Fibroblast of lung (primary cell): ENCODE data around the gene SEMA4G.

Source experiments
- EZH2 ChIP-seq: IDR thresholded peaks from 2 replicates; pipeline ENCODE4 v1.5.1; 2012; ENCODE audit warnings: low read length, control low read depth, mild to moderate bottlenecking; ENCODE audit errors: missing control alignments
- TF ChIP-seq, protein P1 (sequence below), 2 donors: IDR thresholded peaks in 1 of 2; conservative IDR thresholded peaks in 1 of 2; 1 replicate in 1 of 2; 2 replicates in 1 of 2; pipeline ENCODE4 v1.5.1; 2011 to 2012; ENCODE audit warnings: low read length in 2 of 2, control low read depth in 1 of 2, inconsistent platforms in 1 of 2, low read depth in 1 of 2, mild to moderate bottlenecking in 1 of 2

GRCh38 chr10:100970076-100970913, 991 bp downstream of the SEMA4G start:
- TF ChIP-seq, protein P1, sequence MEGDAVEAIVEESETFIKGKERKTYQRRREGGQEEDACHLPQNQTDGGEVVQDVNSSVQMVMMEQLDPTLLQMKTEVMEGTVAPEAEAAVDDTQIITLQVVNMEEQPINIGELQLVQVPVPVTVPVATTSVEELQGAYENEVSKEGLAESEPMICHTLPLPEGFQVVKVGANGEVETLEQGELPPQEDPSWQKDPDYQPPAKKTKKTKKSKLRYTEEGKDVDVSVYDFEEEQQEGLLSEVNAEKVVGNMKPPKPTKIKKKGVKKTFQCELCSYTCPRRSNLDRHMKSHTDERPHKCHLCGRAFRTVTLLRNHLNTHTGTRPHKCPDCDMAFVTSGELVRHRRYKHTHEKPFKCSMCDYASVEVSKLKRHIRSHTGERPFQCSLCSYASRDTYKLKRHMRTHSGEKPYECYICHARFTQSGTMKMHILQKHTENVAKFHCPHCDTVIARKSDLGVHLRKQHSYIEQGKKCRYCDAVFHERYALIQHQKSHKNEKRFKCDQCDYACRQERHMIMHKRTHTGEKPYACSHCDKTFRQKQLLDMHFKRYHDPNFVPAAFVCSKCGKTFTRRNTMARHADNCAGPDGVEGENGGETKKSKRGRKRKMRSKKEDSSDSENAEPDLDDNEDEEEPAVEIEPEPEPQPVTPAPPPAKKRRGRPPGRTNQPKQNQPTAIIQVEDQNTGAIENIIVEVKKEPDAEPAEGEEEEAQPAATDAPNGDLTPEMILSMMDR (conservative IDR thresholded peaks at IDR 0.05 in 1 of 2, IDR thresholded peaks at IDR 0.05 in 1 of 2; ENCODE audit: low read depth in 1 of 2, low read length in 2 of 2): no peak
- TF ChIP-seq EZH2: no peak
